DMS53 (cell line): Measurements from ENCODE around the gene CD80.
"Not testable (repeated sequence)": the region's sequence is repeated elsewhere in the genome, so short reads cannot be mapped to it uniquely, and the experiment has no call there.

ENCODE experiments used
- DNase-seq: peaks from one replicate; lab custom pipeline; 2025; lab: John Stamatoyannopoulos, UW

Gene CD80

DNA sequence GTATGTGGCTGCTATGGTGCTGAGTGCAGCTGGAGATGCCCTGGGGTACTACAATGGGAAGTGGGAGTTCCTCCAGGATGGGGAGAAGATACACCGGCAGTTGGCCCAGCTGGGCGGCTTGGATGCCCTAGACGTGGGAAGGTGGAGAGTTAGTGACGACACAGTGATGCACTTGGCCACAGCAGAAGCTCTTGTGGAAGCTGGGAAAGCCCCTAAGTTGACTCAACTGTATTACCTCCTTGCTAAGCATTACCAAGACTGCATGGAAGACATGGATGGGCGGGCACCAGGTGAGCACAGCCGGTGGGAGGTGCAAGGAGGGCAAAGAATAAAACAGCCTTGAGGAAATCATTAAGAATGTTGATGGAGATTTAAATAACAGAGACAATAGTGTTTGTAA is 22.8 kb upstream of the CD80 start:
- no peak for DNase-seq

DNA sequence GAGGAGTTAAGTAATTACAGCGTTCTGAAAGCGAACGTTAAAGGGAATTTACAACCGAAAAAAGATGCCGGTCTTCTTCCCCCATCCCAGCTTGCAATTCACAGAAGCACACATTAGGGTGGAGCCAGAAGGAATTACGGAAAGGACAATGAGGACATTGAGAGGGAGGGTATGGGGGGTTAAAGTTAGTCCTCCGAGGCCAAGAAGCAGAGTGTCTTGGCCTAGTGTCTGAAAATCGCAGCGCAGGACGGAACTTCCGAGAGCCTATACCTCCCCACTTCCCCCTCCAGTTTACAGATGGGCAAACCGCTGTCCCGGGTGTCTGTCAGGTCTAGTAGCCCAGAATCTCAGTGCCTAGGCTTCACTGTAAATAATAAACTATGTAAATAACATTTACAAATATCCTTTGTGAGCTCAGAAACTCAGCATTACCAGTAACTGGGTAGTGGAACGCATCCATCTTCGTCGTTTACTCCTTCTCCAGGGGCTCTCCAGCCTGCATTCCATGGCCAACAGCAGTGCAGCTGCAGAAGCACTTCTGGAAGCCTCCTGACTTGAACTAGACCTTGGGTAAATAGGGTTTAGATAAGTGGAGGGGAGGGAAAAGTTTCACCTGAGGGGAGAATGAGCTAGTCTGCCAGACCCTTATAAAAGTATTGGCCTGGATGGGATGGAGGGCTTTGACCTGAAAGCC is 20.8 kb upstream of the CD80 start:
- DNase-seq = peak; percentile 36

DNA sequence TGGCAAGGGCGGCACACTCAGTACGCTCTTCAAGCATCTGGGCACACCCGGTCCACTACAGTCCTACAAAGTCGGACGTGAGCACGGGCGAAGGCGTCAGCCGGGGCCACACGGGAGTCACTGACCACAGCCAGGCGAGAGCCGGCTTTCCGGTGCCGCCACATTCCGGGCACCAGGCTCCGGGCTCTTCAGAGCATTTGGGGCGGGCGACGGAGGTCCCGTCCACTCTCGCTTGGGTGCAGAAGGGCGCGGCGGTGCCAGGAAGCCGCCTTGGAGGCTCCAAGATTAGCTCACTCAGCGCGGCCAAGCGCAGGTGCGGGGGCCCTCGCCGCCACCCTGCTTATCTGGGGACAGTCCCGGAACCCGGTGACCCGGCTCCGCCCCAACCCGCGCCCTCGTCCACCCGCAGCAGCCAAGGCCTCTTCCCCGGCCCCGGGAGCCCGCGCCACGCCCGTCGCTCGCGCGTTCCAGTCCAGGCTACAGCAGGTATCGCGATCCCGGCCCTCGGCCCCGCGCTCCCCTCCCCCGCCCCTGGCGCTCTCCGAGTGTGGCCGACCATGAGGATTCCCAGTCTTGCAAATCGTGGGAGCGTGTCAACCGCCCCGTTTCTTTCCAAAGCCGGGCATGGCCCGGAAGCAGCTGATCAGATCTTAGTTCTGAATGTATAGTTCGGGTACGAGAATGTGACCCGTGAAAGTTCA is 20.1 kb upstream of the CD80 start, which contains the start of gene ADPRH:
Gene ADPRH, plus strand, starts transcription at position 127 of the 701 bp plus-strand sequence. CDS start 2,678 bp downstream, outside the sequence.
- peak; percentile 79 for DNase-seq

DNA sequence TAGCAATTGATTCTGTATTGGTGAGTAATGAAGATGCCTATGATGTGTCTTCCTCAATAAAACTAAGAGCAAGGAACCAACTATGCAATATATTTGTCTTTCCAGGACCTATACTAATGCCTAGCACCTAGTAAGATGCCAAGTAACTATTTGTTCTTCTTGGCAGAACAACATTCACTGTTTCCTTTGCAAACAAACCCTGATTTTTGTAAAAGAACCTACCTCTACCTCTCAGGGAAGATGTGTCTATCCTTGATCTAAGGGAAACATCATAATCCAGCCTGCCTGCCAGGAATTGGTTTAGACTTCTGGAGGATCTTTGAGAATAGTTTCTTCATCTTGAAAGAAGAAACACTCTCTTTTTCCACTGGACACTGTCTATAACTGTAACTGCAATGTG is 16.1 kb upstream of the CD80 start:
- no peak for DNase-seq

DNA sequence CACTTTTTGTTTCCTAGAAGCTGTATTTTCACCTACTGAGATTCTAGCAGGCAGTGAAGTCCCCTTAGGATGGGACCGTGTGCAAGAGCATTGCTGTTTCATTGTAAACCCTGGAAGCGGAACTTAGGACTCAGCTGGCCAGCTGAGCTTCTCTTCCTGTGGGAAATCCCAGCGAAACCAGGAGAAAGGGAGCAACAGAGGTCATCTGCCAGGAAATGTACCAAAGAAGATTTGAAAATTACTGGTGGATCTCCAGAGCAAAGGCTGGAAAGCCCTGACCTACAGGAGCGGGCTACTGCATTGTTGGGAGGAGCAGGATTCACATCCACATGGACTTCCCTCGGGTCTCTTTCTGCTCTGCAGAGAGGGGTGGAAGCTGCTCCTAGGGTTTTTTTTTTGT is 12.3 kb upstream of the CD80 start:
- DNase-seq = no peak

DNA sequence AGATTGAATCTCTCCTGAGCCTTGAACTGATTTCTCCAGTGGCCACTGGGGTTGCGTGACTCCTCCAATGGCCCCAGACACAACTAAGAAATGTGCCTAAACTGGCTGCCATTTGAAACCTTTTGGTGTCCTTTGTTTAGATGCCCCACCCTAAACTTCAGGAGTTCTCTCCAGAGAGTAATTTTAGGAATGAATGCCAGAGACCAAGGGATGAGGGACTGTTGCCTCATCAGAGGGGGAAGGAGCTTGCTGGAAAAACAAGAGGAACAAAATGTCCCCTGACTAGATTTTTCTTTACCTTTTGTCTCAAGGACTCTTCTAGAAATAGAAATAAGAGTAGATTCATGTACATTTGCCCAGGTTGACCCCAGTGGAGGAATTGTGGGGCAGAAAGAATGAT is 11.8 kb upstream of the CD80 start:
- no peak for DNase-seq

DNA sequence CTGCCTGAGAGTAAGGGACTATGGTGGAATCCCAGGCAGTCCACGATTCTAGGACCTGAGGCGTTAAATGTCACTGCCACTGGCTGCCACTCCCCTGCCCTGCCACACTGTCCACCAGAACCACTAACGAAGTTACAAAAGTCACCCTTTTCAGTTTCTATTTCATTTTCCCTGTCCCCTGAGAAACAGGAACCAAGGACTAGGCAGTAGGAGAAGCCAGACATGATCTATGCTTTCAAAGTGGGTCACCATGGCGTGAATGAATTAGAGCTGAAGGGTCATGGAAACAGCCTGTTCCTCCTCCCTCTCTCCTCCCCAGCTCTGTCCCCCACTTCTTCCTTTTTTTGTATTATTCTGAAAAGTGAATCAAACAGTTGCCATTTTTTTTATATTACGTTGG is 10.8 kb upstream of the CD80 start:
- no peak for DNase-seq

DNA sequence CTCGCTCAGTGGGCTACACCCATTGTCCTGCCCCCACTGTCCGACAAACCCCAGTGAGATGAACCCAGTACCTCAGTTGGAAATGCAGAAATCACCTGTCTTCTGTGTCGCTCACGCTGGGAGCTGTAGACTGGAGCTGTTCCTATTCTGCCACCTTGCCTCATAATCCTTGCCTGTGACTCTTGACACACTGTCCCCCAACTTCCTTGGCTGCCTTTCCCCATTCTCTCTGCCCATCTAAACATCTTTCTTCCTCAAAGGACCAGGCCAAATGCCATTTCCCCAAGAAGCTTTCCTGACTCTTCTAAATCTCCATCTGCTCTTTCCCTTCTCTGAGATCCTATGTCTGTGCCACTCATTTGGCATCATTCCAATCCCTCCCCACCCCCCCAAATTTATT is 9.7 kb upstream of the CD80 start:
- no peak for DNase-seq

DNA sequence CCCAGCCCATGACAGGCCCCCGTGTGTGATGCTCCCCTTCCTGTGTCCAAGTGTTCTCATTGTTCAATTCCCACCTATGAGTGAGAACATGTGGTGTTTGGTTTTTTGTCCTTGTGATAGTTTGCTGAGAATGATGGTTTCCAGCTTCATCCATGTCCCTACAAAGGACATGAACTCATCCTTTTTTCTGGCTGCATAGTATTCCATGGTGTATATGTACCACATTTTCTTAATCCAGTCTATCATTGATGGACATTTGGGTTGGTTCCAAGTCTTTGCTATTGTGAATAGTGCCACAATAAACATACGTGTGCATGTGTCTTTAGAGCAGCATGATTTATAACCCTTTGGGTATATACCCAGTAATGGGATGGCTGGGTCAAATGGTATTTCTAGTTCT is 3.9 kb upstream of the CD80 start:
- DNase-seq = not testable (repeated sequence)

DNA sequence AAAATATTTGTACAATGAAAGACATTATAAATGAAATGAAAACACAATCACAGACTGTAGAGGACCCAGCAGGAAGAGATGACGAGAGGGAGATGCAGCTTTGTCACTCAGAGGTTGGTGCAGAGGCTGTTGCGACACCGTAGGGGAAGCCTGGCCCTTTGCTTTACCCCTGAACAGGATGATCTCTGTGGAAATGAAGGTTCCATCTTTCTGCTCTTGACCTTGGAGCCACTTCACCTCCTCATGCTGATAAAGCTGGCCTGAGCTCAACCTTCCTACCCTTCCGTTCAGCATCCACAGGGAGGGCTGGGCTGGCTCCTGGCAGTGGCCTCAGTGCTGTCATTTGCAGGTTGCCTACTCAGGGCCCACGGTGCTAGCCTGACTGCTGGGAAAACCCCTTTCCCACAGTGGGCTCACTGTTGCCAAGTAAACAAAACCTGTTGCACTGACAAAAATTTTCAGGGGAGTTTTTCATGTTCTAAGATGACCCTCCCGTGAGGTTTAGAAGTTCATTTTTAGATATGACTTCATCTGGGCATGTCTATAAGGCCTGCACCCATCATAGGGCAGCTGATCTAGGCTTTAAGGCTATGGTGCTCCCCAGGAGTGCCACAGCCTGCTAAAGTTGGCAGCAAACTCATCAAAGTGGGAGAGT is 3.0 kb upstream of the CD80 start:
- DNase-seq = no peak

DNA sequence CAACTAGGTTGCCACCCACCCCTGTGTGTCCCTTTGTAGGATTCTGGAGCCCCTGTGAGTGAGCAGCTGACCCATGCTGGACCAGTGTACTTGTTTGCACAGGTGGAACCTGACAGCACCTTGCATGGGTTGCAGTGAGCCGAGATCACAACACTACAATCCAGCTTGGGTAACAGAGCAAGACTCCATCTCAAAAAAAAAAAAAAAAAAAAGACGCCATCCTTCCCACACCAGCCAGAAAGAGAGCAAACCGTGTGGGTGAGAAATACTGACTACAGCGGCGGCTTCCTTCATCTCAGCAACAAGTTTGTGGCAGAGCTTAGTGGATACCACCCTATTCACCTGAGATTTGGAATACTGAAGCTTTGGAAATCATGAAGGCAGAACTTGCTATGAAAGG is 746 bp upstream of the CD80 start:
- DNase-seq = no peak

DNA sequence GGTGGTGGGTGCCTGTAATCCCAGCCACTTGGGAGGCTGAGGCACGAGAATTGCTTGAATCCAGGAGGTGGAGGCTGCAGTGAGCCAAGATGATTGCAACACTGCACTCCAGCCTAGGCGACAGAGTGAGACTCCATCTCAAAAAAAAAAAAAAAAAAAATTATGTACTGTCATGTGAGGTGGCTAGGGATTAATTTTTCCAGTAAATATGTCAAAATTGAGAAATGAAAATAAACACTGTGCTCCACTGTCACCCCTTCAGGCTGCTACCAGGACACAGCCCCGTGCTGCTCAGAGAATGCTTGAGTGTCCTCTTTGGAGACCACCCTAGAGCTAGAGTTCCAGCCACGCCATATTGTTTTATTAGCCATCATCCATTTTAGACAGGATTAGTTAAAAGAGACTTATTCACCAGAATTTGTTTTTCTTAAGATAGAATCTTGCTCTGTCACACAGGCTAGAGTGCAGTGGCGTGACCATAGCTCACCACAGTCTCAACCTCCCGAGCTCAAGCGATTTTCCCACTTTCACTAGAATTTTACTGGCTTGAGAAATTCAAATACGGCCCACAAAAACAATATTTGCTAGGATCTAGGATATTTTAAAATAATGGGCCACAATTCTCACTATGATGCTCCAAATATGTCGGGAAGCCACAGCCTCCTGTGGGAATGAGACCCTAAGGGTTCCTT is 642 bp downstream of the CD80 start:
- no peak for DNase-seq

DNA sequence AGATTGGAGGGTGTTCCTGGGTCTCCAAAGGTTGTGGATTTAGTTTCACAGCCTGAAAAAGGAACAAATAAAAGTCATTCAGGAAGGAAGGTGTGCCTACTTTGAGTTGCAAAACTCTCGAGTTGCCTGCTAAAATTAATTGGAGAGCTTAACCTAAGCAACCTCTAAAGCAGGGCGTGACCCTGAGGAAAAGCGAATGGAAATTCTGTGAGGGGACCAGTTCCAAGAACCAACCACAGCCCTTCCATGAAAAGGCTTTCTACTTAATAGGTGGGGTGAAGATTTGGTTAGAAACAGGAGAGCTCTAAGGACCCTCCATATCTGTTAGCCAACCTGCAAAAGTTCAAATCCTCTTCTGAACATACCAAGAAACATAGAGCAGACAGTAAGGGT is 1.5 kb downstream of the CD80 start:
- DNase-seq = no peak

DNA sequence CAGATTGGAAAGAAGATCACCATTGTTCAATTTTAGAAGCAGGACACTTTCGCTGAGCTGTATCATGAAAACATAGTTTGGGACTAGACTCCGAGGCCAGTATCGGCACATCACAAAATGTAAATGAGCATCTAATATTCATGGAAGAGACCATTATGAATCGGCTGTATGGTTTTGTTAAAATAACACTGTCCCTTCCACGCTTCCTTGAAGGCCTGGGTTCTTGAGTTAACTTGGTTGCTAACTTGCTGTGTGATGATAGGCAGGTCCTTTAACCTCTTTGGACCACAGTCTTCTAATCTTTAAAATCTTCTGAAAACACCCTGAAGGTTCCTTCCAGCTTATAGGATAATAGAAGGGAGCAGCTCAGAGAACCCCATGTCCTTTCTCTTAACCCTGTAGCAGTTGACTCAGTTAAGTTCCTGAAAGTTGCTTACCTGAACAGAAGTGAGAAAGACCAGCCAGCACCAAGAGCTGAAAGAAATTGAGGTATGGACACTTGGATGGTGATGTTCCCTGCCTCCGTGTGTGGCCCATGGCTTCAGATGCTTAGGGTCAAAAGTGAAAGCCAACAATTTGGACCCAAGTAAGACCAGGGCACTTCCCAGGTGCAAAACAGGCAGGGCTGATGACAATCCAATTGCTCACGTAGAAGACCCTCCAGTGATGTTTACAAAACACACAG is 2.1 kb downstream of the CD80 start:
- no peak for DNase-seq

DNA sequence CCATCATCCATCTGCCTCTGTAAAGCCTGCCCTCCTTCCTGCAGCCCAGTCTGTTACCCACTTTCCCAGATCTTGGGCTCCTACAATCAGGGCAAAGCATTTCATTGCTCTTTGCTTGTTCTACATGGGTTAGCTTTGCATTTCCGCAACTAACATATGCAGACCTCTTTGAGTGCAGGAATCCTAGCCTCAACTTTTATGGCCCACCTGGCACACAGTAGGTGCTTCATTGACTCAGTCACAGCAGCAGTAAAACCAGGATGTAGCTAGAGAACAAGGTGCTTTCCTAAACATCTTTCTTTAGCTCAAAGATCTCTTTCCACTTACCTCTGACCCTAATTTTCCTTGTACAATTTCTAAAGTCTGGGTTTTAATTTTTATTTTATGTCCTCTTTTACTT is 3.5 kb downstream of the CD80 start:
- no peak for DNase-seq

DNA sequence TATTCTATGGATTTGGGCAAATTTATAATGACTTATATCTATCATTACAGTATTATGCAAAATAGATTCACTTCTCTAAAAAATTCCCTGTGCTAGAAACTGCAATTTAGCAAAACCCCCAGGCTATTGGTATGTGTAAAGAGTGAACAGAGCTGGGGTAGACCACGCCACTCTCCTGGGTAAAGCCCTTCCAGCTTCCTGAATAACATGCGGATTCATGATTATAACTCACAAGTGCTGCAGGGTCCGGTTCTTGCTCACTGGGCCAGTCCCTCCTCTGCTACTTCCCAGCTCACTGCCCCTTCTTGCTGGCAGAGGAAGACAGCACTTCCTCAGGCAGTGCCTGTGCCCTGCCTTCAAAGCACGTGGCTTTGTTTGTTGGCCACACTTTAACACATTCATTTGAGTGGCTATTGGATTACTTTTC is 4.1 kb downstream of the CD80 start:
- no peak for DNase-seq

DNA sequence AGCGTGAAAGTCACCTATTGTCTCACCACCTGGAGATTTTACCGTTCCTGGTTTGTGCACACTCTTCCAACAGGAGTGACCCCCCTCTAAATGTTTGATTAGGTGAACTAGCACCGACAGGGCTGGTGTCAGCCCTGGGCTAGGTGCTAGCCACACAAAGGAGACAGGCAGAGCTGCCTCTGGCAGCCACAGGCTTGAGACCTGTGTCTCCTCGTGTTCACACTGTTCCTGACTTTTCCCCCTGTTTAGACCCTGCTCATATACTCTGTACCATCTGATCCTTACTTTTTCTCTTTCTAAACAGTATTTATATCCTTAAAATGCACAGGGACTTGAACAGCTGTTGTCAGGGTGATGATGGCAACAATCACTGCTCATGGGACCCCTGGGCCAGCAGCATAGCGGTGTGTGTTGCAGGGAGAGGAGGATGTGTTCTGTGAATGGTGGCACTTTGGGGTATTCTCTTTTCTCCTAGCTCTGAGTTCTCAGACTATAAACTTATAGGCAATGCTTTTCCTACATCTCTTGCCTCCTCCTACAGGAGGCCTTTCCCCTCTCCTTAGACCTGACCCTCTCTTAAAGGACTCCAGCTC is 5.5 kb downstream of the CD80 start:
- DNase-seq = no peak

DNA sequence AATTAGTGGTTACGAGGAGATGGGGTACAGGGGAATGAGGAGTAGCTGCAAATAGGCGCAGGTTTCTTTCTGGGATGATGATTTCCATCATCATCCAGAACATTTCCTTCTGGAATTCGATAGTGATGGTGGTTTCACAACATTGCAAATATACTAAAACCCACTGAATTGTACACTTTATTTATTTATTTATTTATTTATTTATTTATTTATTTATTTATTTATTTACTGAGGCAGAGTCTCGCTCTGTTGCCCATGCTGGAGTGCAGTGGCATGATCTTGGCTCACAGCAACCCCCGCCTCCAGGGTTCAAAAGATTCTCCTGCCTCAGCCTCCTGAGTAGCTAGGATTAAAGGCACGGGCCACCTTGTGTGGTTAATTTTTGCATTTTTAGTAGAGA is 6.5 kb downstream of the CD80 start:
- not testable (repeated sequence) for DNase-seq

DNA sequence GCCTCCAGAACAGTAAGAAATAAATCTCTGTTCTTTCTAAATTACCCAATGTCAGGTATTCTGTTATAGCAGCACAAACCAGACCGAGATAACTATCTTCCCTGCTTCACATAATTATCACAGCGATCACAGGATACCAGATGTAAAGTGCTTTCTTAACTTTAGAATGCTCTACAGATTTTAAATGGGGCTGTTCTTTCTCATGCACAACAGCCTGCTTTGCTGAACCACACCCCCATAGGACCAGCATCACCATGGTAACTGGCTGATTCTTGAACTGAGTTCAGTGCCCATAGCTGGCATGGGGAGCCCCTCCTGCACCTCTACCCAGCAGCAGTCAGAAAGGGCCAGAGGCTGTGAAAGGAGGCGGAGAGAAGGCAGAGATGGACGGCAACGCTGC is 7.8 kb downstream of the CD80 start:
- DNase-seq = no peak

DNA sequence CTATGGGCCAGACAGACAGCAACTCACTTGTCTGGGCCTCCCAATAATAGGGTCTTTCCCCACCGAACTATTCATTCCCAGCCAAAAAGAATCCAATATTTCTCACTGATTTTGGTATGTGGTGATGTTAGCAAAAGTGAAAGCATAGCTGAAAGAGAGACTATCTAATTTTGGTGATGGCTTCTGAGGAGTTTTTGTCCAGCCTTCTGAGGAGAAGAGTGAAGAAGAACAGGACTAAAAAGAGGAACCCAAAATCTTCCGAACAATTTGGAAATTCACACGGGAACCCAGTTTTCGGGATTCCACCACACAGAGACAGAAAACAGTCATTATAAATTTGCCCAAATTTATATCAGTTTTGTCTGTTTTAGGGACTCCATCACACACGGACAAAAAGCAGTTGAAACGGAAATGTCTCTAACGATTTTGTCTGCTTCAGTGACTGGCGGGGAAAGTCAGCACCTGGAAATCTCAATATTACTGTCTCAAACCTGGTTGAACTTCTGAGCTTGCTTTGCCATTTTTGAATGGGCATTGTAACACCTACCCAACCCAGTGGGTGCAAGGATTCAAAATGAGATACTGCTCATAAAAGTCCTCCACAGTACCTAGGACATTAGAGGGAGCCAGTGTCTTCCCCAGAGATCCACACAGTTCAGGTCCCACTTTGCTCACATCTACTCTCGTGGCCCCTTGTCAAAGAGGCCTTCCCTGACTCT is 9.1 kb downstream of the CD80 start:
- DNase-seq = no peak

DNA sequence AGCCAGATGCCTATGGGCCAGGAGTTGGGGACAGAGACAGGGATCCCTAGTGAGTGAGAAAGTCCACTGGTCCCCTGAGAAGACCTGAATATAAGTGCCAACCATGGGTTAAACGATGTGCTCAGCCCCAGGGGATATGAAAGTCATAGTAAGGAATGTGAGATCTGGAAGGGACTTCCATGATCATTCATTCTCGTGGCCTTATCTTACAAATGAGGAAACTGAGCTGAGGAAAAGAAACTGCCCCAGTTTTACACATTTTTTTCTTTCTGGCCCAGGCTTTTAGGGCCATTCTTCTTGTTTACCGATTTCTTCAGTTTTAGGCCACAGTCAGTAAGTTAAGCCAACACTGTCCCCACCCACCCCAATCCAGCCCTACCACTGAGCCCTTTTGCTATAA is 11.1 kb downstream of the CD80 start:
- DNase-seq = no peak
